Peyer's patch (tissue), 4 donors: ENCODE measurements around the gene ARRDC3.

ENCODE experiments used
- POLR2A ChIP-seq, 2 donors: fragments of 450-650 bp; IDR thresholded peaks; one replicate each; pipeline ENCODE4 v1.5.1; 2017; ENCODE audit warnings: antibody characterized with exemption in 2 of 2, mild to moderate bottlenecking in 2 of 2, moderate library complexity in 2 of 2
- TF ChIP-seq, protein P1 (sequence below), 6 experiments: fragments of 450-650 bp in 4 of 6; fragments of 200-600 bp in 2 of 6; sonication (generic) in 1 of 6; IDR thresholded peaks; one replicate each; pipeline ENCODE4 v1.5.1; 2017 to 2019; ENCODE audit warnings: antibody characterized with exemption in 6 of 6, mild to moderate bottlenecking in 3 of 6, moderate library complexity in 1 of 6

DNA sequence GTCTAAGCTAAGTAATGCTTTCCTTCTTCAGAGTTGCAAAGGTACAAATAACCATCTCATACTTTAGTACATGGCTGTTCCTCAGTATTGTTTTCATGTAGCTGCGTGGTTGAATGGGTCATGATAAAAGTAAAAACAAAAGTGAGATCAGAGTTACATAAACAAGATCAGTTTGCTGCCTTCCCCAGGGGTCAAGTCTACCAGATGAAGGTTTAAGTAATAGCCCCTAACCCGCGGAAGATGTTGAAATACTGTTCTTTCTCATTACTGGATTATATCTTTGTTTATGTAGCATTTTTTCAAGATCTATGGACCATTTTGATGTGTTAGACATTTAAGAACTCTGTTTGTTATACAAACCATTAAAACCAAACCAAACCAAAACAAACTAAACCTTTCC, 34.1 kb upstream of the ARRDC3 start:
- TF ChIP-seq, protein P1, sequence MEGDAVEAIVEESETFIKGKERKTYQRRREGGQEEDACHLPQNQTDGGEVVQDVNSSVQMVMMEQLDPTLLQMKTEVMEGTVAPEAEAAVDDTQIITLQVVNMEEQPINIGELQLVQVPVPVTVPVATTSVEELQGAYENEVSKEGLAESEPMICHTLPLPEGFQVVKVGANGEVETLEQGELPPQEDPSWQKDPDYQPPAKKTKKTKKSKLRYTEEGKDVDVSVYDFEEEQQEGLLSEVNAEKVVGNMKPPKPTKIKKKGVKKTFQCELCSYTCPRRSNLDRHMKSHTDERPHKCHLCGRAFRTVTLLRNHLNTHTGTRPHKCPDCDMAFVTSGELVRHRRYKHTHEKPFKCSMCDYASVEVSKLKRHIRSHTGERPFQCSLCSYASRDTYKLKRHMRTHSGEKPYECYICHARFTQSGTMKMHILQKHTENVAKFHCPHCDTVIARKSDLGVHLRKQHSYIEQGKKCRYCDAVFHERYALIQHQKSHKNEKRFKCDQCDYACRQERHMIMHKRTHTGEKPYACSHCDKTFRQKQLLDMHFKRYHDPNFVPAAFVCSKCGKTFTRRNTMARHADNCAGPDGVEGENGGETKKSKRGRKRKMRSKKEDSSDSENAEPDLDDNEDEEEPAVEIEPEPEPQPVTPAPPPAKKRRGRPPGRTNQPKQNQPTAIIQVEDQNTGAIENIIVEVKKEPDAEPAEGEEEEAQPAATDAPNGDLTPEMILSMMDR (IDR thresholded peaks at IDR 0.05) = no peak
- no peak for TF ChIP-seq POLR2A (IDR thresholded peaks at IDR 0.05)
